GM12872 (cell line): ENCODE data around the gene TMPRSS7.

Experiments used
- CTCF ChIP-seq: IDR thresholded peaks from 3 replicates; pipeline ENCODE4 v1.5.1; 2011; ENCODE audit warnings: low read depth, mild to moderate bottlenecking, low read length, moderate library complexity; ENCODE audit not compliant: insufficient read depth

TMPRSS7 gene

GRCh38 chr3:112048911-112049310, 14.4 kb downstream of the TMPRSS7 start:
- TF ChIP-seq CTCF: no peak

- no peak for TF ChIP-seq CTCF
Observed at GRCh38 chr3:112053229-112053628, 18.7 kb downstream of the TMPRSS7 start.

GRCh38 chr3:112056451-112056929, 22.0 kb downstream of the TMPRSS7 start:
- TF ChIP-seq CTCF: no peak

GRCh38 chr3:112059497-112059896, 25.0 kb downstream of the TMPRSS7 start:
- no peak for TF ChIP-seq CTCF

GRCh38 chr3:112061152-112061551, 26.6 kb downstream of the TMPRSS7 start:
- no peak for TF ChIP-seq CTCF

GRCh38 chr3:112074006-112074405, 39.5 kb downstream of the TMPRSS7 start:
- TF ChIP-seq CTCF: no peak

GRCh38 chr3:112074616-112075497, 40.3 kb downstream of the TMPRSS7 start:
- TF ChIP-seq CTCF: no peak
